NCI-H1417 treated with DMSO at 0.1 percent for 48 hours (cell line): ENCODE measurements around the gene KIRREL3.

Source experiments
- DNase-seq: peaks from one replicate; lab custom pipeline; 2025; lab: John Stamatoyannopoulos, UW

KIRREL3 gene

DNA sequence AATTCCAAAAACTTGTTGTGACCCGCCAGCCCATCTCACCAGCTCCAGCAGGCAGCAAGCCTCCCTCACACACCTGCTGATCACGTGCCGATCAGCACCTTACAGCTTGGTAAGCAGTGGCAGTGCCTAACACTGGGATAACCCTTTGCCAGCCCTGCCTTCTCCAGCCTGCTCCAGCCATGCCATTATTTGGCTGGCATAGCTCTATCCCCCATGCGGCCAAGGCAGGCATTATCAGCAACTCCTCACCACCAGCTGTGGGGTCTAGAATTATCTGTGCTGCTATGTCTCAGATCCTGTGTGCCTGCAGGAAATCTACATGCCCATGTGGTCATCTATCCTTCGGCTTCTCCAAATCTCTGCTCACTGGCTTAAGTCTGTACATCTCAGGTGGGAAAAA is 430.1 kb downstream of the KIRREL3 start:
- DNase-seq = no peak

DNA sequence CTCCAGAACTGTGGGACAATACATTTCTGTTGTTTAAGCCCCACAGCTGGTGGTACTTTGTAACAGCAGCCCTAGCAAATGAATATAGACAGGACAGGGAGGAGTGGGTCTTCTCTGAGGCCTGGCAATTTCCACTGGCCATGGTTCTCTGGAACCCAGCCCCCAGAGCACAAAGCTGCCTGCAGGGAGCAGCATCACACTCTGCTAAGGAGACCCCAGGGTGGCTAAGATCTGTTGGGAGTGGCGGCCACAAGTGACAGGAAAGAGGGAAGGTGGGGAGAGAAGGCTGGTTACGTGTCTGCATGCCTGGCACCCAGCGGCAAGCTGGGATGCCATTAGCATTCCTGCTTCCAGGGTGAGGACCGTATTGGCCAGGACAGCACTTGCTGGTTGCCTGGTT is 433.2 kb downstream of the KIRREL3 start:
- DNase-seq = no peak

DNA sequence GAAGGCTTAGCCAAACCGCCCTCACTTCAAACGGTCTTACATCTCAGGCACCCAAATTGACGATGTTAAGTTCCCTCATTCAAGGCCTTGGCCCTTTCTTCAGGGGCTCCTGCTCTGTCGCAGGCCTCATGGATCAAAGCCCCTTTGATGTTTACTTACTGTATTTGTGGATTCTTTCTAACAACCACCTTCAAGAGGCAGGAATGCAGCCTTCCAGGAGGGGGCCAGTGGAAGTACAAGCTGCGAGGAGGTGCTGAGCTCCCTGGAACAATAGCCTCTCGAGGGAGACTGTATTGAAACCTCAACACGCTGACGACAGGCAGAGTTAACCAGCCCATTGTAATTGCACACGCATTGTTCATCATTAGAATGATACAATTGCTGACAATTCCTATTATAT is 436.0 kb downstream of the KIRREL3 start:
- DNase-seq = no peak

DNA sequence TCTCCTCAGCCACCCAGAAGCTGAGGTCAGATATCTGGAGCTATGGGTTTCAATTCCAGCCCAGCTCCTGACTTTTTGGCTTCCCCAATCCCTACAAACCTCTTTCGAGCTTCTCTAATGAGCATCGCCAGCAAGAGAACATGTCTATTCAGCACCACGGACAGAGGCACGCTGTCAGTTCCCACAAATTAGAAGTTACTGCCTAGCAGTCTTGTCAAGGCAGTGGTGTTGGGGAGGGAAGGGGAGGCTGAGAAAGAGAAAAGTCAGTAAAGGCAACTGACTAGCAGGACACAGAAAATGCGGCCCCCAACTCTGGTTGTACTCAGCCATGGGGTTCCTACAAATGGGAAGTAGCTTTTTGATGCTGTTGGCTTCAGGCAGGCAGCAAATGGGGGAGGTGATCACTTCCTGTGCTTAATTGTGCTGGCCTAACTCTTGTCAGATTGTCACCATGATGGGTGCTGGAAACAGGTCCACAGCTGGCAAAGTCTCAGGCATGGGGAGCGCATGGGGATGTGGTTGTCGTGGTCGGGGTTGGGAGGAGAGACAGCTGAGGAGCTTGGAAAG is 439.2 kb downstream of the KIRREL3 start:
- no peak for DNase-seq

DNA sequence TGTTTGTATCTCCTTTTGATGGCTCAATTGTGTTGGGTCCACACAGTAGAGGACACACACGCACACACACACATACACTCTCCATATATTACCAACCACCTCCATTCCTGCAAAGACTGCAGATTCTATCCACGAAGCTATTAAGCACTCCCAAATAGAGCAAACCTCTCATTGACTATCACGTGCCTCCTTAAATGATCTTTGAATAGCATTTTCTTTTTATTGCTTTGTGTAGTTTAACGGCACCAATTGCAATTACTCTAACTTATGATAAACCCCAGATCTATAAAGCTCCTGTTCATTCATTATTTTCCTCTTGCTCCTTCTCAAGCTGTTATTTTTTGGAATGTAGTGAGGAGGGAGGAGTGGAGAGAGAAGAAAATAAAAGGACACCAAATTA is 440.3 kb downstream of the KIRREL3 start:
- no peak for DNase-seq

DNA sequence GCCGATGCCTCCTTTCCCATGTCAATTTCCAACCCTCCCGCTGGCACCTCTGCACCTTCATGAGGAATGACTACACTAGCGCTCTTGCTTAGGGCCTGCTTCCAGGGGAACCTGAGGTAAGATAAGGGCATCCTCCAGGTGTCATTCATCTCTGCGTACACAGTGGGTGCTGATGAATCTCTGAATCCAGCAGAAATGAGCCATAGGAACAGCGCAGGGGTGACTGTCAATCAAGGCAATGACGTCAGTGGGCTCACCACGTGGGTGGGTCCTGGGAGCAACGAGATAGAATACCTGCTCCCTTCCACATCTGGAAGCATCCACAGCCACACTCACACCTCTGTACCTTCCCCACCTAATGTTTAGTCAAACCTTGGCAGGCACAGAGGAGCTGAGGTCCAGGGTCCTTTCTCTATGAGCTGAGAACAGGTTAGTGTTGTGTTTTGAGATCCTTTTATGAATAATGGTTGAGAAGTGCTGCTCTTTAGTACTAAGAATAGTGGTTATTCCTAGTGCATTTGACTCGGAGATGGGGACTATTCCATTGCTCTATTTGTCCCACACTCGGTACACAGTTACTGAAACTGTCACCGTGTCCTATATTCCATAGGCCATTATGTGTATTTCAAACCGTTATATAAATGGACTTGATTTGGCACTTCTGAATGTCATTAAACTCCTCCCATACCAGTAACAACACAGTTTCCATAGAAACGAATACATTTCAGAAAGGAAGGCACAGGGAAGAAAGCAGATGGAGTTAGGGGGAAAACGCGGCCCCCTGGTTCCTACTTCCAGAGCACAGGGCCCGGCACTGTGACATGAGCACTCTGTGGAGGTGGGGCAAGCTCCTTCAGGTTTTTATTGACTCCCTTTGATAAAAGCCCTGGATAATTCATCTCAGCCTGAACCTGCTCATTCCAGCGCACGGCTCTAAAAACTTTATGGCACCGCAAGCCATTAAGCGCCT is 451.7 kb downstream of the KIRREL3 start:
- no peak for DNase-seq

DNA sequence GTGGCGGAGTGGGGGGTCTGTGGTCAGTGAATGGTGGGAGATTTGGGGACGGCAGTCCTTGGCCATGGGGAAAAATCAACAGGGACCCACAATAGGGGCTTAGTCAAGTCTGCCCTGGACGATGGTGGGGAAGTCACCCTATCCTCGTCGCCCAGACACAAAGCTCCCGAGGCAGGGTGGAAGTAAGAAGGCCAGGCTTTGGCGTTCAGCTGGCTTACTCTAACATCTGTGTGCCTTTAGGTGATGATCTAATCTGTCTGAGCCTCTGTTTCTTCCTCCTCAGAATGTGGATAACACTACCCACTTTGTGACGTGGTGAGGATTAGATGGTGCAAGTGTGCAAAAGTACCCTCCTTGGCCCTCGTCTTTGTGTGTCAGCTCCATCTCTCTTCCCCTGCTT is 452.9 kb downstream of the KIRREL3 start:
- no peak for DNase-seq

DNA sequence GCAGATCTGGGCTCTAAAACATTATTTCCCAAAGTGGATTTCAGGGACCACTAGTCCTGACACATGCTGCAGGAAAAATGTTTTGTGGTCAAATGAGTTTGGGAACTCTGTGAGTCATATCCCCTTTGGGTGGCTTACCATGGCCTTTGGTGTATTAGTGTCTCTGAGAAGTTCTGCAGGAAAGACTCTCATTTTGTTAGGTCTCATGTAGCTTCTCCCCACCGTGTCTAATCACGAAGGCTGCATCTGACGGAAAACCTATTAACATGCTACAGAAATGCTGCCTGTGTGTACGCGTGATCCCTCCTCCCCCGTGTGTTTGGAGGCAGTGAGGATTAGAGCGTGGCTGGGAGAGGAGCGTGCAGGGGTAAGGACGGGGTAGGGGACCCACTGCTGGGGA is 453.4 kb downstream of the KIRREL3 start:
- no peak for DNase-seq

DNA sequence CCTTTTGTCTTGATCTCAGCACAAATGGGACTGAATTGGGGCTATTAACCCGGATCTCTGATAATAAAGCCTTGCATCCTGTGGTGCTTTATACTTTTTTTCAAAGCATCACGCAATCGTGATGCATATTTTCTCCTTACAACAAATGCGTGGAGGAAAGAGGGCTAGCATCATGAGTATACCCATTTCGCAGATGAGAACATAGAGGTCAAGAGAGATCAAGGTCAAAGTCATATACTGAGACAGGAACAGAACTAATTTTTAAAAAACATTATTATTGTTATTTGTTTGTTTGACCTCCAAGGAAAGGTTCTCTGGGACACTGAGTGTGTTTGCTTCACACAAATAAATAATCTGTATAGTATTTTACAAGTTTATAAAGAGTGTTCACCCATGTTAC is 453.9 kb downstream of the KIRREL3 start:
- no peak for DNase-seq

DNA sequence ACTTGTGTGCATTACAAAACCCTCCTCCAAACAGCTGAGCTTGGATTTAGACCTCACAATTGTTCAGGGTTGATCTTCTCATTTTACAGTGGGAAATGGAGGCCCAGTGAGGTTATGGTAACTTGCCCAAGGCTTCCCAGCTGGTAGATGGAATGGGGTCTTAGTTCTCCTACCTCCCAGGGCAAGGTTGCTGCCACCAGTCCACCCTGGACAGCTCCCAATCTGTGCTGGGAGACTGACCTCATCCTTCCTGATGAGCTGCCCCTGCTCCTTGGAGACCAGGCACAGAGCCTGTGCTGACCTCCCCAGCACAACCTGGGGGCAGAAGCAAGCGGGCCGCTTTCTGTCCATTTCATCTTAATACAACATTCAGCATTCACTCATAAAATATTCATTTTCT is 454.4 kb downstream of the KIRREL3 start:
- no peak for DNase-seq

DNA sequence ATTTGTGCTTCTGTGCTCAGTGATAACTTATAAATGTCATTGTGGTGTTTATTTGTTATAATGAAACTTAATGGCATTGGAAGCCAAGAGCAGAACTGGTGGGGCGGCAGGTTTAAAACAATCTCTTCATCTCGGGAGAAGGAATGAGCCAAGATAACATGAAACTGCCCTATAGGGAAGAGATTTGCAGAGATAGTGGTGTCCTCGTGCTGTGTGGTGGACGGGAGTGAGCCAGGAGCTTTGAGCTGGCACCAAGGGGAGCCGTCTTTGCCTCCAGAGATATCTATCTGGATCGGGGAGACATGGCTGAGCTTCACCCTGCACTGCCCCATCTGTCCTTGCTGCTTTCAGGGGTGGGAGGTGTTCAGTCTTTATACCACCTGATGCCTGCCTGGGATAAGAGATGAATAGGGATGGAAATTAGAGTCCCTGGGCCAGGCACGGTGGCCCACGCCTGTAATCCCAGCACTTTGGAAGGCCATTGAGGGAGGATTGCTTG is 455.5 kb downstream of the KIRREL3 start:
- DNase-seq = no peak

DNA sequence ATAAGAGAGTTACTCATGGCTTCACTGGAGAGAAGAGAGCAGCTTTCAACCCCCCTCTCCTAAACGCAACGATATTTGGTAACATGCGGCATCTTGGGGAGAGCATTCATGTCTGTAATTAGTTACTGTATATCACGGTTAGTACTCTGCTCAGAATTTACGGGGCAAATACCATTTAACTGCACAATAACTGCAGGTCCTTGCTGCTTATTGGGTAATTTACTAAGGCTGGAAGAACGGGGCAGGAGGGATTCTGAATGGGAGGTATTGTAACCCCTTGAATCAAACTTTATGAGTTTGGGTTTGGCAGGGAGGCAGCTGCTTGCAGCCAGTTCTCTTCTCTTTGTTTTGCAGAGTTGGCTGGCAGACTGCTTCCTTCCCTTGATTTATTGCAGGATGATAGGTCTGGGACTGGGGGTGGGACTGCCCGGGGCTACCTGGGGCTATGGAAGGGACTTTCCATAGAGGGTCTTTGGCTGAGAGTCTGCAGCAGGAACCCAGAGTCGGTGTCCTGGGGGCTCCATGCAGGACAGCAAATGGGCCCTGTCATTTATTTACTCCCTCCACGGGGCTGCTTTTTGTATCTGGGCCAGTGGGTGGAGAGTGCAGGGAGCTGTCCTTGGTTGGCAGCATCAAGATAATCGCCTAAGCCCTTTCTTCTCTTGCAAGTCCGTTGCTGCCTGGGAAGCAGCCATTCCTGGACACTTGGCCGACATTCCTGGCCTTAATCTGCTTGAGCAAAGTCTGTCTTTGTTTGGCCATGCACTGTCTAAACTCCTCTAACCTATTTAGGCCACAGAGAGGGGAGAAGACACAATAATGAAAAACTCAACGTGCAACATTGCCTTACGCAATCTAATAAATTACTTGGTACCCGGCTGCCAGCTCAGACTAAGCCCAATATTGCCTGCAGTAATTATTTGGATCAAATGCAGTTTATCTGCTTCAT is 456.2 kb downstream of the KIRREL3 start:
- no peak for DNase-seq

DNA sequence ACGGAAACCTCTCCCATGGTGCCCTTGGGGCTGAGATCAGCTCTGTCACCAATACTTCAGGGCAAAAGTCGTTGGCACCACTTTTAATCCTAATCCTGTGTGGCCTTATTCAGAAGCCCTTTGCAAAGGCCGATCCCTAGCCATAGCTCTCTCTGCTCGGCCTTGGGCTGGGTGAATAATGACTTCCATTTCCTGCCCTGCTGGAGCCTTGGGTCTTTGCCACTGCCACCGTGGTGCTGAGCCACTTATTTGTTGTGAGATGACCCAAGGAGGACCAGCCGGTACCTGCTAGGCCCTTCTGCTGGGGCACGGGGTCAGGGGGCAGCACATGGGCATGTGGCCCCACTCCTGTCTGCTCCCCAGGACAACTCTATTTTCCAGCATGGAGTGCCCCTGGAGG is 456.9 kb downstream of the KIRREL3 start:
- DNase-seq = no peak

DNA sequence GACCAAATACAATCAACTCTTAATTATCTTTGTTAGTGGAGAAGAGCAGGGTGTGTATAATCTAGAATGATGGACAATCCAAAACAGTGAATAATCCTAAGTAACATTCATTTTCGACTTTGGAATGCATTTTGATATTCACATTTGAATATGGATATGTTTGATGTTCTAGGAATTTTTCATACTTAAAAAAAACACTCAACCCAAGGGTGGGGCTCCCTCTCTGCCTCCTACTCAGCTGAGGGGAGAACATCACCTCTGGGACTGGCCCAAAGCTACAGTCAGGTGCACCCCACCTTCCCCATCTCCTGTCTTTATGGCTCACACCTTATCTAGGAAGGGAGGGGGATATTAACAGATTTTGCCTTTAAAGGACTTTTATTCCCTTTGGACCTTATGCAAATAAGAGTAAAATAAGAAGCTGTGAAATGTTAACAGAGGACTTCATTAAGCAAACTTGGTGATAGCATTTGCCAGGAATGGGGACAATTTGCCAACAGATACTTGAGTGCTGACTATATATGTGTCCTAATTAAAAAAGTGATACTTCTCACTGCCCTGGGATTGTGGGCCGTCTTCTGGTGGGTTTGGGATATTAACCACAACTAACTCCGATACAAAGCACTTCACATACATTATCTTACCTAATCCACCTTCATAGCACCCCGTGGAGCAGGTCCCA is 458.1 kb downstream of the KIRREL3 start:
- DNase-seq = no peak

DNA sequence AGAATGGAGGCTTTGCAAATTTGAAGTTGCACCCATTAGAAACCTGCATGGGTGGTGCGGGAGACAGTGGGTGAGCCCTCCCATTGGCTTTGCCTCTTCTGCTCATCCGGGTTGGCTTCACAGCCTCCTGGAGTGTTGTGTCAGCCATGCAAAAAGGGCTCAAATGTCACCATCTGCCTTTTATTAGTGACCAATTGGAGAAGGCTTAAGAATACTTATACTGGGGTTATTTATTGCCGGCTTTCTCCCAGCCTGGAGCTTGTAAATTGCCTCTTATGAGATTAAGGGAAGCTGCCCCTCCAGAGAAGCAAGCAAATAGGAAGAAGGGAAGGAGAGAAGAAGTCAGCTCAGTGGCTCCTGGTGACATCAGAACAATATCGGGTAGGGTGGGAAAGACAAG is 462.5 kb downstream of the KIRREL3 start:
- DNase-seq = no peak

DNA sequence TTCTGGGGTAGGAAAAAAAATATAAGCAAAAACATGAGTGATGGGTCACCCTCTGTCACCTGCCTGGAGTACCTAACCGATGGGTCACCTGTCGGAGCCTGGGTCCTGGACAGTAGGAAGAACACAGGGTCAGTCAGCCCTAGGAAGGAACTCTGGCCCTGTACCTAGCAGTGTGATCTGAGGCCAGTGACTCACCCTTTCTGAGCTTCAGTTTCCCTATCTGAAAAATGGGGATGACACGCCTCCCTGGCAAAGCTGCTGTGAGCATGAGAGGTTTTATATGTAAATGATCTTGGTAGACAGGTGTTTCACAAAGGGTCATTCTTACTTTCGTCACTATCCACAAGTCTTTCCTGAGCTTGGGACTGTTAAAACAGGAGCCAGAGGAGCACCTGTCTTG is 463.1 kb downstream of the KIRREL3 start:
- no peak for DNase-seq

DNA sequence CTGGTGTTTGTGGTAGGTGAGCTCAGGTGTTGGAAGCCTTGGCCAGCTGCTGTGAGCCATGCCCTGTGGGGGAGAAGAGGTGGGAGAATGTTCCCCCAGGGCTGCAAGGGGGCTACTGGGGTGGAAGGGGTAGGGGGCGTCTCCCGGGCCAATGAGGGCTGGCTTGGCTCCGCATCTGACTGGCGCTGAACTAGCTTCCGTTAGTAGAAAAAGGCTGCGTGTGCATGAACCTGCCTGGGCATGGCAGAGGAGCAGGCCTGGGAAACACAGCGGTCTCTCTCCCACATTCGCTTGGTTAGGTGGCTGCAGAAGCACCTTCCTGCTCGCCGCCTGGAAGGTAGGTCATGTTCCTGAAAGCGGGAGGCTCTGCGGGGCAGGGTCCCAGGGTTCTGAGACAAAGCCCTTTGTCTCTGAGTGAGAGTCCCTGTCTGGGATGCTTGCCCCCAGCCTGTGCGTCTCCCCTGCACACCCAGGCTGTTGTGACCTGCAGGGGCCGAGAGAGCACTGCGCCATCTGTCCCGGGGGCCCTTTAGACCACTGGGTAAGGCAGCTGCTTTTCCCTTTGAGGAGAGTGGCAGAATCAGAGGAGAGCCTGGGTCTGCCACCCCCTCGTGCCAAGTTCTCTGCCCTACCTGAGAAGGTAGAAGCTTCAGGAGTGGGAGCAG is 466.3 kb downstream of the KIRREL3 start:
- no peak for DNase-seq

DNA sequence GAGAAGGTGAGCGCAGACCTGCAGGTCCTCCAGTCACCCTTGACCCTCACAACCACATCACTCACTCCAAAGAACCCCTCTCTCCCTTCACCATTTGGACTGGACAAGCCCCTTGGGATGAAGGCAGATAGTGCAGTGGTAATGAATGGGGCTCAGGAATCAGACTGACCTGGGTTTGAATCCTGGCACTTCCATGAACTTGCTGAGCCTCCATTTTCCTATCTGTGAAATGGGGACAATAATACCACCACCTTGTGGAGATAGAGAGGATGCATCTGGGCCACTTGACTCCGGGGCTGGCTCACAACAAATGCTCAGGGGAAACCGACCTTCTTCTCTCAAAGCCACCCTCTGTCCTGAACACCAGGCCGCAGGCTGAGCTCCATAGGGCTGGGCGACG is 467.0 kb downstream of the KIRREL3 start:
- no peak for DNase-seq

DNA sequence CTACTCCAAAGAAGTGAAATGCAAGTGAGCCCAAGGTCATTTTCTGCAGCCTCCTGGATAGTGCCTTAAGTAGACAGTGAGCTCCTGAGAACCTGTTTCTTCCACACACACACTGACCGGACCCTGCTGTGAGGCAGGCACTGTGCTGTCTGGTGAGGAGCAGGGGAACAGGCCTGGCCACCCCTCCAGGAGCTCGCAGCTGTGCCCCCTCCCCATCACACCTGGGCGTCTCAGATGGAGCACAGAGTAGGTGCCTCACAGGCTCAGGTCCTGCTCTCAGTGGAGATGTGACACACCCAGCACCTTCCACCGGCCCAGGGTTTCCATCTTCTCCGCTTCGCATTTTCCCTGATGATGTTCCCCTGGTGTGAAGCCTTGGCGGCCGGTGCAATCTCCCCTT is 470.2 kb downstream of the KIRREL3 start:
- DNase-seq = no peak

DNA sequence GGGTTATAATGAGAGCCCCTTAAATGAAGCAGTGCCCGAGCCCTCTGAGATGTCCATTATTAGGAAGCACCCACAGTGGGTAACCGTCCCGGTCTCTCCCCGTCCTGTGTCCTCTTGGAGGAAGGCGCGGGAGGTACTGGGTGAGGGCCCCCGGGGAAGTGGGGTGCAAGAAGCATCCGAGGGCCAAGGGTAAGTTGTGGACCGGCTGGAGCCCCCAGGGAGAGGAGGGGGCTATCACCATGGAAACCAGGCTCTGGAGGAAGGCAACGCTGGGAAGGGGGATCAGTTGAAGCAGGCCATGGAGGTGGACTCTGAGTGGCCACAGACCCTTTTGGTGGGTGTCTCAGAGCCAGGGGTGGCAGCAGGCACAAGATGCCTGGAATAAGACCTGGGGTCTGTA is 471.5 kb downstream of the KIRREL3 start:
- no peak for DNase-seq

DNA sequence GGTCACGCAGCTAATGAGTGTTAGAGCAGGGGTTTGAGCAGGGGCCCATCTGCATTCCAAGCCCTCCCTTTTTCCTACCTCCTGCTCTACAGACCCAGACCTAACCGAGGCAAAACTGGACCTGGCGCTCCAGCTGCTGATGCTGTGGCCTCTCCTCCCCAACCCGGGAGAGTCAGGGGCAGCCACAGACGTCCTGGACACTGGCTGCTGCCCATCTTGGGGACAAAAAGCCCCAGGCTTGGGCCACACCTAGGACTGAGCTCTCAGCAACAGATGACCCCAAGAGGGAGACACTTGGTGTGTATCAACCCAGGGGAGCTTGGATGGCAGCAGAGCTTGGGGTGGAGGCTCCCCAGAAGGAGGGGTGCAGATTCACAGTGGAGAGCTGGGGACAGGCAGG is 472.5 kb downstream of the KIRREL3 start:
- no peak for DNase-seq
